DMS 273 (cell line): ENCODE data around the gene FBXO22.
A peak's percentile ranks its signal among the peaks of the same experiment; 100 is the strongest.

Experiments
- DNase-seq: peaks from one replicate; lab custom pipeline; 2025; ENCODE audit not compliant: unreplicated experiment; lab: John Stamatoyannopoulos, UW

Gene FBXO22

GRCh38 chr15:75918135-75918534, 14.5 kb downstream of the FBXO22 start:
- no peak for DNase-seq

GRCh38 chr15:75920079-75920478, 16.4 kb downstream of the FBXO22 start:
- no peak for DNase-seq

GRCh38 chr15:75921732-75922703, 18.3 kb downstream of the FBXO22 start:
- peak; percentile 69 for DNase-seq

GRCh38 chr15:75923756-75924155, 20.1 kb downstream of the FBXO22 start:
- no peak for DNase-seq

GRCh38 chr15:75924576-75924975, 20.9 kb downstream of the FBXO22 start:
- no peak for DNase-seq

GRCh38 chr15:75925440-75925839, 21.8 kb downstream of the FBXO22 start:
- no peak for DNase-seq

- DNase-seq, result no peak
Observed at GRCh38 chr15:75926931-75927330, 23.3 kb downstream of the FBXO22 start.

GRCh38 chr15:75927601-75928000, 23.9 kb downstream of the FBXO22 start:
- no peak for DNase-seq

GRCh38 chr15:75928680-75929608, 25.3 kb downstream of the FBXO22 start:
- peak; percentile 6 for DNase-seq

- DNase-seq, result peak; percentile 33
Observed at GRCh38 chr15:75929799-75930565, 26.3 kb downstream of the FBXO22 start.

GRCh38 chr15:75930866-75931265, 27.2 kb downstream of the FBXO22 start:
- no peak for DNase-seq

- DNase-seq, result no peak
Observed at GRCh38 chr15:75942464-75942863, 38.8 kb downstream of the FBXO22 start.

GRCh38 chr15:75943246-75943645, 39.6 kb downstream of the FBXO22 start:
- DNase-seq, result no peak

- DNase-seq, result no peak
Observed at GRCh38 chr15:75943713-75944215, 40.1 kb downstream of the FBXO22 start.

- DNase-seq, result no peak
Observed at GRCh38 chr15:75945953-75946352, 42.3 kb downstream of the FBXO22 start.

GRCh38 chr15:75947092-75947491, 43.4 kb downstream of the FBXO22 start:
- peak; percentile 14 for DNase-seq

GRCh38 chr15:75948761-75949296, 45.2 kb downstream of the FBXO22 start:
- DNase-seq, result no peak

GRCh38 chr15:75952525-75952924, 48.8 kb downstream of the FBXO22 start:
- no peak for DNase-seq

- DNase-seq, result no peak
Observed at GRCh38 chr15:75955720-75956119, 52.0 kb downstream of the FBXO22 start.

- DNase-seq, result no peak
Observed at GRCh38 chr15:75961331-75961730, 57.7 kb downstream of the FBXO22 start.
